ENCODE results near the gene ZFYVE1.

The ZFYVE1 gene

DNA sequence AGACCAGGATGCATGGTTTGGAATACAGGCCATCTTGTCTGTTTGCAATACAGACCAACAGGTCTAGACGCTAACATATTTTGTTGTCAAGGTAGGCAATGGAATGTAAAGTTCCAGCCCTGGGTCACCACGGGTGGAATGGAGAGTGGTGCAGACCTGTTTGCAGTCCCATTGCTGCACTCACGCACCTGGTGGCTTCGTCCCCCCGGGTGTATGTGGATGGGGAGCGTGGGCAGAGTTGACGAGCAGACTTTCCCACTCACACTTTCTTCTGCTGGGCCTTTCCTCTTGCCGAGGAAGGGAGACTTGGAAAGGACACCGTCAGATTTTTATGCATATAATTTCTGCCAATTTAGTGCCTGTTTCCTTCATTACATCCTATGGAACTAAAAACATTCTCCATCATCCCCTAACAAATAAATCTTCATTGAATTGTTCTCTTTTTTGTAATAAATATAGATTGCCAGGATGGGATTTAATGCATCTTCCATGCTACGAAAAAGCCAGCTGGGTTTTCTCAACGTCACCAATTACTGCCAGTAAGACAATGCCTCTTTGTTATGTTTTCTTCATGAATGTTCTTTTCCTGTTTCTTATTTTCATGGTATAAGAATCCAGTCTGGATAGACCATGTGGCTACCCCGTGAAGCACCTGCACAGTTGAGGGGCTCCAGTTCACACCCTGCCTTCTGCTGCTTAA is 85.5 kb downstream of the ZFYVE1 start:
- no peaks in the 10 kb centered on the region for H3F3A ChIP-seq (ENCODE audit: insufficient read depth, low read length)
- no peaks in the 10 kb centered on the region for H4K20me1 ChIP-seq (ENCODE audit: insufficient read depth, low read length)
- no peak overlapping the region for H3K27ac ChIP-seq (ENCODE audit: low read length)
- no peaks in the 10 kb centered on the region for H3K27me3 ChIP-seq (replicated peaks; ENCODE audit: insufficient read depth, low read length)
- H2AFZ ChIP-seq (ENCODE audit: low read length), result no peak overlapping the region
- H3K4me1 ChIP-seq (ENCODE audit: low read length), result no peaks in the 10 kb centered on the region
- DNase-seq, result no peak
- no peaks in the 10 kb centered on the region for H3K36me3 ChIP-seq (replicated peaks; ENCODE audit: insufficient read depth, low read length)
- TF ChIP-seq, protein P1, sequence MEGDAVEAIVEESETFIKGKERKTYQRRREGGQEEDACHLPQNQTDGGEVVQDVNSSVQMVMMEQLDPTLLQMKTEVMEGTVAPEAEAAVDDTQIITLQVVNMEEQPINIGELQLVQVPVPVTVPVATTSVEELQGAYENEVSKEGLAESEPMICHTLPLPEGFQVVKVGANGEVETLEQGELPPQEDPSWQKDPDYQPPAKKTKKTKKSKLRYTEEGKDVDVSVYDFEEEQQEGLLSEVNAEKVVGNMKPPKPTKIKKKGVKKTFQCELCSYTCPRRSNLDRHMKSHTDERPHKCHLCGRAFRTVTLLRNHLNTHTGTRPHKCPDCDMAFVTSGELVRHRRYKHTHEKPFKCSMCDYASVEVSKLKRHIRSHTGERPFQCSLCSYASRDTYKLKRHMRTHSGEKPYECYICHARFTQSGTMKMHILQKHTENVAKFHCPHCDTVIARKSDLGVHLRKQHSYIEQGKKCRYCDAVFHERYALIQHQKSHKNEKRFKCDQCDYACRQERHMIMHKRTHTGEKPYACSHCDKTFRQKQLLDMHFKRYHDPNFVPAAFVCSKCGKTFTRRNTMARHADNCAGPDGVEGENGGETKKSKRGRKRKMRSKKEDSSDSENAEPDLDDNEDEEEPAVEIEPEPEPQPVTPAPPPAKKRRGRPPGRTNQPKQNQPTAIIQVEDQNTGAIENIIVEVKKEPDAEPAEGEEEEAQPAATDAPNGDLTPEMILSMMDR (IDR thresholded peaks at IDR 0.05; ENCODE audit: low read length), result no peak
- TF ChIP-seq EZH2 (optimal IDR thresholded peaks at IDR 0.05; ENCODE audit: low read depth, low read length), result no peak
- TF ChIP-seq EZH2phosphoT487 (IDR thresholded peaks at IDR 0.05; ENCODE audit: low read length), result no peak
- no peak overlapping the region for H3K4me3 ChIP-seq (ENCODE audit: low read length)
- no peaks in the 10 kb centered on the region for H3K9me3 ChIP-seq (replicated peaks; ENCODE audit: insufficient read depth, low read length)
- no peaks in the 10 kb centered on the region for H3K9me2 ChIP-seq (replicated peaks; ENCODE audit: insufficient read depth, low read length)
- no peak overlapping the region for H3K4me2 ChIP-seq (ENCODE audit: low read depth, low read length)
- no peak overlapping the region for H3K9ac ChIP-seq (ENCODE audit: low read length)
- no peaks in the 10 kb centered on the region for H3K79me2 ChIP-seq (ENCODE audit: low read length)

DNA sequence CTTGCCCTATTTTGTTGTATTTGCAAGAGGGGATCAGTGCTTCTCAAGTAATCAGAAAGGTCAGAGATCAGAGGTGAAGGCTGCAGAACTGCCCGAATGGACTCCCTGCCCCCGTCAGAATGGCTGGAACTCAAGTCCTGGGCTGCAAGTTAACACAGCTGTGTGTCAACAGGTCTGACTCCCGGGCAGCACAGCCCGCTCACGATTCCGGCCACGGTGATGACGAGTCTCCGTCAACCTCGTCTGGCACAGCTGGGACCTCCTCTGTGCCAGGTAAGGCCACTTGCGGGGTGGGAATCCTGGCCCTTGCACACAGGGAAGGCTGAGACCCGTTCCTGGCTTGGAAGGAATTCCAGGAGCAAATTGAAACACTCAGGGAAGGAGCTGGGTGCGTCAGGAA is 87.3 kb downstream of the ZFYVE1 start:
- H3F3A ChIP-seq (ENCODE audit: insufficient read depth, low read length), result no peaks in the 10 kb centered on the region
- TF ChIP-seq, protein P1 (IDR thresholded peaks at IDR 0.05; ENCODE audit: low read length), result no peak
- TF ChIP-seq EZH2phosphoT487 (IDR thresholded peaks at IDR 0.05; ENCODE audit: low read length), result no peak
- no peak for TF ChIP-seq EZH2 (optimal IDR thresholded peaks at IDR 0.05; ENCODE audit: low read depth, low read length)
- H2AFZ ChIP-seq (ENCODE audit: low read length), result no peak overlapping the region
- no peaks in the 10 kb centered on the region for H3K27me3 ChIP-seq (replicated peaks; ENCODE audit: insufficient read depth, low read length)
- no peaks in the 10 kb centered on the region for H3K9me2 ChIP-seq (replicated peaks; ENCODE audit: insufficient read depth, low read length)
- H4K20me1 ChIP-seq (ENCODE audit: insufficient read depth, low read length), result no peaks in the 10 kb centered on the region
- no peak overlapping the region for H3K27ac ChIP-seq (ENCODE audit: low read length)
- H3K4me1 ChIP-seq (ENCODE audit: low read length), result no peaks in the 10 kb centered on the region
- no peaks in the 10 kb centered on the region for H3K9me3 ChIP-seq (replicated peaks; ENCODE audit: insufficient read depth, low read length)
- no peak for DNase-seq
- H3K9ac ChIP-seq (ENCODE audit: low read length), result no peak overlapping the region
- no peak overlapping the region for H3K4me3 ChIP-seq (ENCODE audit: low read length)
- H3K4me2 ChIP-seq (ENCODE audit: low read depth, low read length), result no peak overlapping the region
- H3K79me2 ChIP-seq (ENCODE audit: low read length), result no peaks in the 10 kb centered on the region; the same call in 1 of the 2 replicates
- no peaks in the 10 kb centered on the region for H3K36me3 ChIP-seq (replicated peaks; ENCODE audit: insufficient read depth, low read length)

DNA sequence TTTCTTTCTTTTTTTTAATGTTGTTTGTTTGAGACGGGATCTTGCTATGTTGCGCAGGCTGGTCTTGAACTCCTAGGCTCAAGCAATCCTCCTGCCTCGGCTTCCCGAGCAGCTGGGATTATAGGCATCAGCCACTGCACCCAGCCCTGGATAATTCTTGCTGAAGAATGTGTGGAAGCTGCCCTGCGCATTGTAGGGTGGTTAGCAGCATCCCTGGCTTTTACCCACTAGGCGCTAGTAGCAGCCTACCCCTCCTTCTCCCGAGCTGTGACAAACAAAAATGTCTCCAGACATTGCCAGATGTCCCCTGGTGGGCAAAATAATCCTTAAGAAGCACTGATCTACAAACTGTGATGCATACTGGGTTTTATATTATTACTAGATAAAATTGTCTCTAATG is 94.0 kb downstream of the ZFYVE1 start:
- H3K79me2 ChIP-seq (ENCODE audit: low read length), result peaks cover 30% of the 10 kb centered on the region
- no peaks in the 10 kb centered on the region for H3K9me3 ChIP-seq (replicated peaks; ENCODE audit: insufficient read depth, low read length)
- DNase-seq, result no peak
- no peak overlapping the region for H3K4me2 ChIP-seq (ENCODE audit: low read depth, low read length)
- TF ChIP-seq, protein P1 (IDR thresholded peaks at IDR 0.05; ENCODE audit: low read length), result no peak
- TF ChIP-seq EZH2phosphoT487 (IDR thresholded peaks at IDR 0.05; ENCODE audit: low read length), result no peak
- no peak for TF ChIP-seq EZH2 (optimal IDR thresholded peaks at IDR 0.05; ENCODE audit: low read depth, low read length)
- no peak overlapping the region for H3K4me3 ChIP-seq (ENCODE audit: low read length)
- H3K9me2 ChIP-seq (replicated peaks; ENCODE audit: insufficient read depth, low read length), result no peaks in the 10 kb centered on the region
- H3K36me3 ChIP-seq (replicated peaks; ENCODE audit: insufficient read depth, low read length), result no peaks in the 10 kb centered on the region
- no peak overlapping the region for H3K9ac ChIP-seq (ENCODE audit: low read length)
- H3K4me1 ChIP-seq (ENCODE audit: low read length), result no peaks in the 10 kb centered on the region
- H3K27ac ChIP-seq (ENCODE audit: low read length), result no peak overlapping the region
- H3K27me3 ChIP-seq (replicated peaks; ENCODE audit: insufficient read depth, low read length), result no peaks in the 10 kb centered on the region
- no peaks in the 10 kb centered on the region for H4K20me1 ChIP-seq (ENCODE audit: insufficient read depth, low read length)
- no peaks in the 10 kb centered on the region for H3F3A ChIP-seq (ENCODE audit: insufficient read depth, low read length)
- H2AFZ ChIP-seq (ENCODE audit: low read length), result no peak overlapping the region
